ENCODE measurements around the gene MAP3K9. TPM values are rescaled to one million over a fixed set of nuclear protein-coding genes. Genes with fewer than 3 reads are reported as not detected.

The MAP3K9 gene
- total RNA-seq, 1 experiment from 2014 or later, result 24.3 TPM

- DNase-seq, result no peak
- no TSS peak for BruUV-seq (replicated peaks)
- CTCF ChIA-PET, result interaction anchor here (0.6 to 0.9 kb wide), 4 partner anchors 14 to 1345 kb away, joined by 3 to 13 read pairs (median 4); partner anchors contain the start of gene MAP3K9
- peak overlapping the region; percentile 70 for H3K4me3 Mint-ChIP-seq (ENCODE audit: low read depth, unreplicated experiment)
- H3K36me3 Mint-ChIP-seq (ENCODE audit: insufficient read depth, unreplicated experiment), result peaks cover 17% of the 10 kb centered on the region
- intact Hi-C loops (cut with micrococcal nuclease; ENCODE audit: unreplicated experiment), result no loop called here
- TF ChIP-seq CTCF (IDR thresholded peaks at IDR 0.05; ENCODE audit: unreplicated experiment), result no peak
- H3K9me3 Mint-ChIP-seq (ENCODE audit: low read depth, unreplicated experiment), result no peaks in the 10 kb centered on the region
- H3K27ac Mint-ChIP-seq (ENCODE audit: unreplicated experiment), result no peak overlapping the region
- peaks cover 37% of the 10 kb centered on the region for H3K27me3 Mint-ChIP-seq (ENCODE audit: unreplicated experiment)
- peaks cover 9% of the 10 kb centered on the region for H3K4me1 Mint-ChIP-seq (ENCODE audit: low read depth, unreplicated experiment)
These were observed 14.0 kb upstream of the MAP3K9 start for GRCh38 chr14:70823281-70823680.

- CTCF ChIA-PET, result interaction anchor here (0.7 to 0.9 kb wide), 3 partner anchors 13 to 1346 kb away, joined by 3 to 13 read pairs (median 5); partner anchors contain the start of gene MAP3K9
- no TSS peak for BruUV-seq (replicated peaks)
- intact Hi-C loops (cut with micrococcal nuclease; ENCODE audit: unreplicated experiment), result no loop called here
These were observed 13.3 kb upstream of the MAP3K9 start for GRCh38 chr14:70822530-70823185.

GRCh38 chr14:70821584-70822529, 12.5 kb upstream of the MAP3K9 start:
- BruUV-seq (replicated peaks), result no TSS peak
- DNase-seq, result peak; percentile 36
- no peak for TF ChIP-seq CTCF (IDR thresholded peaks at IDR 0.05; ENCODE audit: unreplicated experiment)
- CTCF ChIA-PET, result interaction anchor here (0.7 kb wide), 1 partner anchor 179 kb away, joined by 5 read pairs; no protein-coding TSS in a partner anchor
- Mint-ChIP-seq H3K27me3 (ENCODE audit: unreplicated experiment) (peaks cover 37% of the 10 kb centered on the region), H3K4me3 (ENCODE audit: low read depth, unreplicated experiment) (peak overlapping the region; percentile 70), H3K36me3 (ENCODE audit: insufficient read depth, unreplicated experiment) (peaks cover 17% of the 10 kb centered on the region), H3K9me3 (ENCODE audit: low read depth, unreplicated experiment) (no peaks in the 10 kb centered on the region), H3K4me1 (ENCODE audit: low read depth, unreplicated experiment) (peaks cover 9% of the 10 kb centered on the region), H3K27ac (ENCODE audit: unreplicated experiment) (no peak overlapping the region)
- intact Hi-C loops (cut with micrococcal nuclease; ENCODE audit: unreplicated experiment), result no loop called here

More at GRCh38 chr14:70822530-70823185, 13.3 kb upstream of the MAP3K9 start:
- Mint-ChIP-seq H3K27me3 (ENCODE audit: unreplicated experiment) (peaks cover 37% of the 10 kb centered on the region), H3K4me1 (ENCODE audit: low read depth, unreplicated experiment) (peaks cover 9% of the 10 kb centered on the region), H3K36me3 (ENCODE audit: insufficient read depth, unreplicated experiment) (peaks cover 17% of the 10 kb centered on the region), H3K27ac (ENCODE audit: unreplicated experiment) (no peak overlapping the region), H3K9me3 (ENCODE audit: low read depth, unreplicated experiment) (no peaks in the 10 kb centered on the region), H3K4me3 (ENCODE audit: low read depth, unreplicated experiment) (peak overlapping the region; percentile 70)
- peak; percentile 30 for DNase-seq
- TF ChIP-seq CTCF (IDR thresholded peaks at IDR 0.05; ENCODE audit: unreplicated experiment), result no peak

- CTCF ChIA-PET, result no interaction called here
- Mint-ChIP-seq H3K9me3 (ENCODE audit: low read depth, unreplicated experiment) (no peaks in the 10 kb centered on the region), H3K27me3 (ENCODE audit: unreplicated experiment) (no peaks in the 10 kb centered on the region), H3K4me3 (ENCODE audit: low read depth, unreplicated experiment) (no peak overlapping the region), H3K27ac (ENCODE audit: unreplicated experiment) (no peak overlapping the region), H3K36me3 (ENCODE audit: insufficient read depth, unreplicated experiment) (no peaks in the 10 kb centered on the region), H3K4me1 (ENCODE audit: low read depth, unreplicated experiment) (no peaks in the 10 kb centered on the region)
- no peak for DNase-seq
- TF ChIP-seq CTCF (IDR thresholded peaks at IDR 0.05; ENCODE audit: unreplicated experiment), result no peak
- intact Hi-C loops (cut with micrococcal nuclease; ENCODE audit: unreplicated experiment), result loop anchor here (2.0 to 5.0 kb wide), 3 partner anchors 99 to 156 kb away; no protein-coding TSS in a partner anchor
- BruUV-seq (replicated peaks), result no TSS peak
These were observed 7.2 kb upstream of the MAP3K9 start for GRCh38 chr14:70816525-70816924.

Measured in Calu3 (cell line).